PC-9 (cell line): Measurements from ENCODE around the gene SLC44A5.

Source experiments
- CTCF ChIP-seq: fragments of 200-600 bp; sonication (generic); conservative IDR thresholded peaks from 2 replicates; pipeline ENCODE4 v1.6.1; 2017; ENCODE audit warnings: mixed run types, antibody characterized with exemption, mild to moderate bottlenecking, moderate library complexity
- EZH2 ChIP-seq: fragments of 200-600 bp; sonication (generic); IDR thresholded peaks from 2 replicates; pipeline ENCODE4 v1.8.0; 2017; ENCODE audit warnings: antibody characterized with exemption, low read depth

- no peak for TF ChIP-seq CTCF
- TF ChIP-seq EZH2 = no peak
These were observed 21.3 kb downstream of the SLC44A5 start for GRCh38 chr1:75589637-75590036.
